ENCODE data around the gene HERC2.
"Not testable (repeated sequence)": the region's sequence is repeated elsewhere in the genome, so short reads cannot be mapped to it uniquely, and the experiment has no call there.

HERC2 gene

DNA sequence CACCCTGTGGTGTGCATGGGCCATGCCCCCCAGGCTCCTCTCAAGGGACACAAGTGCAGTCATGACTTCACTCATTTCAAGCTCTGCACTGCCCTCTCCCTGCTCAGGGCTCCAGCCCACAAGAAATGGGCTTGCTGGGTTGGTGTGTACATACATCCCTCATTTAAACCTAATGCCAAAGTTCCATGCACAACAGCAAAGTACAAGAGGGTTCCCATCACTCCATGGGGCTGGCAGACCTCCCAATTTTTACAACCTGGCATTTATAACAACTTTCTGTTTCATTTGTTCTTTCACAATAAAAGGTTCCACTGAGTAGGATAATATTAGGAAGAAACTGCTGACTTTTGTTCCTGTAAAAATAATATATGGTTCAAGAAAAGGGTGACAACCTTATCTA lies 54.3 kb downstream of the HERC2 start:
- Histone ChIP-seq H3K27me3 (ENCODE audit: low read depth) (no peaks in the 10 kb centered on the region), H3K9me3 (no peaks in the 10 kb centered on the region), H3K36me3 (replicated peaks) (peaks cover 48% of the 10 kb centered on the region), H3K4me3 (no peak overlapping the region), H3K4me1 (no peaks in the 10 kb centered on the region)
- in situ Hi-C loops (cut with MboI; ENCODE audit: low sequenced_read_pairs): no loop called here
- no peak for DNase-seq (ENCODE audit: low spot score in 2 of 2)

GRCh38 chr15:28265334-28266019 lies 56.5 kb downstream of the HERC2 start:
- no peak overlapping the region for H3K4me3 ChIP-seq
- H3K36me3 ChIP-seq (replicated peaks): peaks cover 49% of the 10 kb centered on the region
- H3K9me3 ChIP-seq: no peaks in the 10 kb centered on the region
- in situ Hi-C loops (cut with MboI; ENCODE audit: low sequenced_read_pairs): no loop called here
- no peaks in the 10 kb centered on the region for H3K27me3 ChIP-seq (ENCODE audit: low read depth)
- H3K4me1 ChIP-seq: no peaks in the 10 kb centered on the region
- no peak for DNase-seq (ENCODE audit: low spot score in 2 of 2)

GRCh38 chr15:28264166-28264565 lies 57.8 kb downstream of the HERC2 start:
- in situ Hi-C loops (cut with MboI; ENCODE audit: low sequenced_read_pairs): no loop called here
- Histone ChIP-seq H3K9me3 (no peaks in the 10 kb centered on the region), H3K4me3 (no peak overlapping the region), H3K4me1 (no peaks in the 10 kb centered on the region), H3K27me3 (ENCODE audit: low read depth) (no peaks in the 10 kb centered on the region), H3K36me3 (replicated peaks) (peaks cover 42% of the 10 kb centered on the region)
- no peak for DNase-seq (ENCODE audit: low spot score in 2 of 2)

DNA sequence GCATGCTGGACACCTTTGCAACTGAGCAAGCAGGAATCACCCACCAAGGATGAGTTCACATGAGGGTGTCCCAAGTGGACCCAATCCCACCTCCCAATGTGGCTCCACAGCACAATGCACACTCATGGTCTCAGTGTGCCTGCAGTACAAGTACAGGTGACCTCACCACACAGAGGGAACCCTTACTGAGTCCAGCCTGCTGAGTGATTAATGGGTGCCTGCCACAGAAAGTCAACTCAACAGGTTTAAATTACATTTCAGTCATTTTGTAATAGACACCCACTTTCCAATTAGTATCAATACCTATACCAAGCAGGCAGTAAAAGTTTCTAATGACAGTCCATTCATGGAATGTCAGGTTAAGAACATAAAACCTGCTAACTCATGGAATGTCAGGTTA lies 59.5 kb downstream of the HERC2 start:
- H3K9me3 ChIP-seq: no peaks in the 10 kb centered on the region
- peaks cover 27% of the 10 kb centered on the region for H3K36me3 ChIP-seq (replicated peaks)
- no peak for DNase-seq (ENCODE audit: low spot score in 2 of 2)
- H3K27me3 ChIP-seq (ENCODE audit: low read depth): no peaks in the 10 kb centered on the region
- in situ Hi-C loops (cut with MboI; ENCODE audit: low sequenced_read_pairs): no loop called here
- H3K4me1 ChIP-seq: no peaks in the 10 kb centered on the region
- no peak overlapping the region for H3K4me3 ChIP-seq

- Histone ChIP-seq H3K36me3 (replicated peaks) (peaks cover 28% of the 10 kb centered on the region), H3K4me1 (no peaks in the 10 kb centered on the region), H3K27me3 (ENCODE audit: low read depth) (no peaks in the 10 kb centered on the region), H3K4me3 (no peak overlapping the region), H3K9me3 (no peaks in the 10 kb centered on the region)
- no peak for DNase-seq (ENCODE audit: low spot score in 2 of 2)
- in situ Hi-C loops (cut with MboI; ENCODE audit: low sequenced_read_pairs): no loop called here
These were observed 61.3 kb downstream of the HERC2 start for GRCh38 chr15:28260722-28261121.

DNA sequence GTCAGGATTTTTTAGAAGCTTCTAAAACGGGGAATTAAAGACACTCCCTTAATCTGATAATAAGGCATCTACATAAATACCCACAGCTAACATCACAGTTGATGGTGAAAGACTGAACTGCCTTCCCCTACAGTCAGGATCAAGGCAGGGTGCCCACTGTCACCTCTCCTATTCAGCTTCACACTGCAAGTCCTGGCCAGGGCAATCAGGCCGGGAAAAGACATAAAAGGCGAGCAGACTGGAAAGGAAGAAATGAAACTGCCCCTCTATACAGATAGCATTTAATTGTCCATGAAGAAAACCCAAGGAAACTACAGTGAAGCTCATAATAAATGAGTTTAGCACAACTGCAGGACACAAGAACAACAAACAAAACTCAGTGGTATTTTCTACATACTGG lies 61.7 kb downstream of the HERC2 start:
- Histone ChIP-seq H3K27me3 (ENCODE audit: low read depth) (no peaks in the 10 kb centered on the region), H3K9me3 (no peaks in the 10 kb centered on the region), H3K4me3 (no peak overlapping the region), H3K4me1 (no peaks in the 10 kb centered on the region), H3K36me3 (replicated peaks) (peaks cover 30% of the 10 kb centered on the region)
- DNase-seq (ENCODE audit: low spot score in 2 of 2): no peak
- in situ Hi-C loops (cut with MboI; ENCODE audit: low sequenced_read_pairs): no loop called here

DNA sequence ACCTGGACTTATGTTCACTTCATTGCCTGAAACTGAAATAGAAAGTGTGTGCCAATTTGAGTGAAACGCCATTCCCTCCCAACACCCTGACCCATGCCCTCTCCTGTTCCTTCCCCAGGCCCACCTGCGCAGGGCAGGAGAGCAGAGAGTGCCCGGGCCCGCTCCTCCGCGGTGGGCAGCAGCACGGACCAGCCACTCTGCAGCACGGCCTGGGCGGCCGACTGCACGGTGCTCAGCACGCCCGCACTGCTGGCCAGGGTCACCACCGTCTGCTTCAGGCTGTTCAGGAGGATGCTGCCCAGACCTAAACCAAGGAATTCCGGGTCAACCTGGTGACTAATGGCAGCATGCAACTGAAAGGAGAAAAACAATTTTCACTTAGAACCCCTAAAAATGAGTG lies 66.0 kb downstream of the HERC2 start:
- in situ Hi-C loops (cut with MboI; ENCODE audit: low sequenced_read_pairs): no loop called here
- DNase-seq (ENCODE audit: low spot score in 2 of 2): no peak
- peaks cover 31% of the 10 kb centered on the region for H3K36me3 ChIP-seq (replicated peaks)
- H3K4me1 ChIP-seq: no peaks in the 10 kb centered on the region
- H3K9me3 ChIP-seq: no peaks in the 10 kb centered on the region
- no peaks in the 10 kb centered on the region for H3K27me3 ChIP-seq (ENCODE audit: low read depth)
- no peak overlapping the region for H3K4me3 ChIP-seq

DNA sequence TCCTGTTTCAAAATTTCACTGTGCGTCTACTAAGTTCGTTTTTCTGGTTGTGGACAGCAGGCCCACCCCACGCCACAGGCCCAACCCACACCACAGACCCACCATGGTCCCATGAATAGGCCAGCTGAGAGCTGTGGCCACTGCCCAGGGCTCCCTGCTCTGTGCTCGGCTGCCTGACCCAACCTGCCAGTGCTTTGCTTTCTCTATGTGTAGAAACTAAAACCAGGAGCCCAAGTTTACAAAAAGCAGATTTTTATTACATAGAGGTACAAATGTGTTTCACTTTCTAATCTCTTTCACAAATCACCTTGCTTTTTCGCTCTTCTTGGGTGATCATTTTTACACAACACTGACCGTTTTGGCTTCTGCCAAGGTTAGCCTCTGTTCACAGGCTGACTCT lies 69.1 kb downstream of the HERC2 start:
- in situ Hi-C loops (cut with MboI; ENCODE audit: low sequenced_read_pairs): no loop called here
- Histone ChIP-seq H3K9me3 (no peaks in the 10 kb centered on the region), H3K36me3 (replicated peaks) (peaks cover 29% of the 10 kb centered on the region), H3K4me1 (no peaks in the 10 kb centered on the region), H3K4me3 (no peak overlapping the region), H3K27me3 (ENCODE audit: low read depth) (no peaks in the 10 kb centered on the region)
- no peak for DNase-seq (ENCODE audit: low spot score in 2 of 2)

DNA sequence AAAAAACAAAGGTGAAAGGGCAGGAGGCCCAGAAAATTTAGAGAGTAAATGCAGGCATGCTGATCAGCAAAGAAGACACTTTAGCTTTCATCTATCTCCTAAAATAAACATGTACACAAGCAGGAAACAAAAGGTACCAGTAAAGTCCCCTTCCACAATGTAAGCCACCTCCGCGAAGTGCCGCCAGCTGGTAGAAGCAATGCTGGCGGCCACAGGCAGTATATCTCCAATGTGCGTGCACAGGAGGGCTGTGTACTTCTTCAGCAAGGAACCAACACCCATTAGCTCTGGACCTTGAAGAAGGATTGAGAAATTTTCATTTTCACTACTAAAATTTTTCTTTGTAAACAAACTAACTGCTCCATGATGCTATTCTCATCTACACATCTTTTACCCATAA lies 75.4 kb downstream of the HERC2 start:
- in situ Hi-C loops (cut with MboI; ENCODE audit: low sequenced_read_pairs): no loop called here
- no peak for DNase-seq (ENCODE audit: low spot score in 2 of 2)
- H3K27me3 ChIP-seq (ENCODE audit: low read depth): no peaks in the 10 kb centered on the region
- H3K4me1 ChIP-seq: no peaks in the 10 kb centered on the region
- H3K9me3 ChIP-seq: no peaks in the 10 kb centered on the region
- no peak overlapping the region for H3K4me3 ChIP-seq
- peaks cover 34% of the 10 kb centered on the region for H3K36me3 ChIP-seq (replicated peaks)

DNA sequence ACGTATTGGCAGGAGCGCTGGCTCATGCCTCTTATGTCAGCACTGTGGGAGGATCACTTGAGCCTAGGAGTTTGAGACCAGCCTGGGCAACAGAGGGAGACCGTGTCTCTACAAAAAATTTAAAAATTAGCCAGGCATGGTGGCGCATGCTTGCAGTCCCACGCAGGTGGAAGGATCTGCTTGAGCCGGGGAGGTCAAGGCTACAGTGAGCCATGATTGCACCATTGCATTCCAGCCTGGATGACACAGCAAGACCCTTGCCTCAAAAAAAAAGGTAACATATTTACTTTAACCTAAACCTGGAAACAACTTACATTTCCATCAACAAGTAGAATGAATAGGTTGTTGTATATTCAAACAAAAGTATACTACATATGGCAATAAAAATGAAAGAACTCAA lies 78.1 kb downstream of the HERC2 start:
- in situ Hi-C loops (cut with MboI; ENCODE audit: low sequenced_read_pairs): no loop called here
- Histone ChIP-seq H3K4me1 (no peaks in the 10 kb centered on the region), H3K9me3 (no peaks in the 10 kb centered on the region), H3K27me3 (ENCODE audit: low read depth) (no peaks in the 10 kb centered on the region), H3K36me3 (replicated peaks) (peaks cover 39% of the 10 kb centered on the region), H3K4me3 (no peak overlapping the region)
- no peak for DNase-seq (ENCODE audit: low spot score in 2 of 2)

DNA sequence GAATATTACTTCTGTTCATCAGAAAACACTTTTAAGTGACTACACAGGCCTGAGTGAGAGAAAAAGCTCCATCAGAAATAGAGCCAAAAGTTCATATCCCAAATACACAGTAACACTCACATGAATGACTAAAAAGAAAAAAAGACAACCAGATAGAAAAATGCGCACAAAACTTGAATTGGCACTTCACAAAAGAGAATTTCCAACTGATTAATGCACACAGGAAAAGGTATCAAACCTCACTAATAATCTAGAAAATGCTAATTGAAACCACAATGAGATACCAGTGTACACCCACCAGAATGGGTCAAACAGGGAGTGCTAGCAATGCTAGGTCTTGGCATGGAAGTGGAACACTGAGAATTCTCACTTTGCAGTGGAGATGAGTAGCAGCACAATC lies 78.6 kb downstream of the HERC2 start:
- DNase-seq (ENCODE audit: low spot score in 2 of 2): no peak
- in situ Hi-C loops (cut with MboI; ENCODE audit: low sequenced_read_pairs): no loop called here
- H3K27me3 ChIP-seq (ENCODE audit: low read depth): no peaks in the 10 kb centered on the region
- no peak overlapping the region for H3K4me3 ChIP-seq
- no peaks in the 10 kb centered on the region for H3K9me3 ChIP-seq
- H3K36me3 ChIP-seq (replicated peaks): peaks cover 40% of the 10 kb centered on the region
- H3K4me1 ChIP-seq: no peaks in the 10 kb centered on the region

- DNase-seq (ENCODE audit: low spot score in 2 of 2); H3K4me1 ChIP-seq; in situ Hi-C loops (cut with MboI; ENCODE audit: low sequenced_read_pairs); H3K4me3 ChIP-seq; H3K27me3 ChIP-seq (ENCODE audit: low read depth); H3K9me3 ChIP-seq: not testable (repeated sequence)
- H3K36me3 ChIP-seq (replicated peaks): peaks cover 19% of the 10 kb centered on the region
These were observed 83.7 kb downstream of the HERC2 start for GRCh38 chr15:28238296-28238695.

GRCh38 chr15:28231743-28232142 lies 90.2 kb downstream of the HERC2 start:
- H3K9me3 ChIP-seq; H3K27me3 ChIP-seq (ENCODE audit: low read depth); in situ Hi-C loops (cut with MboI; ENCODE audit: low sequenced_read_pairs); H3K36me3 ChIP-seq (replicated peaks); DNase-seq (ENCODE audit: low spot score in 2 of 2); H3K4me1 ChIP-seq; H3K4me3 ChIP-seq: not testable (repeated sequence)

GRCh38 chr15:28231336-28231735 lies 90.6 kb downstream of the HERC2 start:
- in situ Hi-C loops (cut with MboI; ENCODE audit: low sequenced_read_pairs); H3K27me3 ChIP-seq (ENCODE audit: low read depth); DNase-seq (ENCODE audit: low spot score in 2 of 2); H3K36me3 ChIP-seq (replicated peaks); H3K4me1 ChIP-seq; H3K9me3 ChIP-seq; H3K4me3 ChIP-seq: not testable (repeated sequence)

DNA sequence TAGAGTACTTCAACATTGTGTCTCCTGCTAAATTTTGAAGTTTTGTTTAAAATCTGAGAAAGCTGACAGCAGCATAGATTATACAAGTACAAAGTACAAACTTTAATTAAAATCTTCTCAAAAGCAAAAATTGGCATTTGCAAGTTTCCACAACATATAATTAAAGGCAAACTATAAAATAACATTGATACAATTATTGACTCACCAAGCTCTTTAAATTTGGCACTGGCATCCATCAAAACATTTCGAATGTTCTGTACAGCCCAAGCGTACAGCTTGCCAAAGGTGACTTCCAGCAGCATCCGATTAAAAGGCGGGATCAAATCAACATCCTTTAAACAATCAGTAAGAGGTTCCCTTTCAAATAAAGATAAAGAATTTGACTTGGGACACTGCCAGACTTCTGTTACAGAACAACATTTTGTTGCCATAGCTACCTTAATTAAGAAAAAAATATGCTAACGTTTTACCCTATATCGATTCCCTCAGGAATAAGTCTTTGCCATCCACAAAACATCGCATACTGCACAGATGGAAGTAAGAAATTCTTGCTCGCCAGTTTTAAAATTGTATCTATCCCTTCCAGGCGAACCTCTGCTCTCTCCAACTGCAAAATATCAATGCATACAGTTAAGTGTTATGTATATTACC lies 92.9 kb downstream of the HERC2 start:
- DNase-seq (ENCODE audit: low spot score in 2 of 2); H3K9me3 ChIP-seq; H3K27me3 ChIP-seq (ENCODE audit: low read depth); H3K4me1 ChIP-seq; H3K4me3 ChIP-seq; in situ Hi-C loops (cut with MboI; ENCODE audit: low sequenced_read_pairs); H3K36me3 ChIP-seq (replicated peaks): not testable (repeated sequence)

Measured in HAP-1 (cell line).